GM12878 (cell line): Measurements from ENCODE around the gene GJA4.

ENCODE experiments used
- NFIC ChIP-seq: IDR thresholded peaks from 2 replicates; pipeline ENCODE4 v1.6.1; 2012; ENCODE audit warnings: low read depth, mild to moderate bottlenecking, inconsistent platforms, low read length, moderate library complexity
- POLR2A ChIP-seq: IDR thresholded peaks from 2 replicates; pipeline ENCODE4 v1.6.1; 2011; ENCODE audit warnings: low read depth, mild to moderate bottlenecking, low read length
- POLR2AphosphoS2 ChIP-seq: IDR thresholded peaks from 2 replicates; pipeline ENCODE4 v1.6.1; 2011; ENCODE audit warnings: low read depth, mild to moderate bottlenecking, low read length, improper control_type of control experiment, moderate library complexity
- RAD51 ChIP-seq: fragments of 450-650 bp; IDR thresholded peaks from 2 replicates; pipeline ENCODE4 v1.6.1; 2016; ENCODE audit warnings: moderate library complexity, mild to moderate bottlenecking, inconsistent platforms
- SP1 ChIP-seq: IDR thresholded peaks from one replicate; pipeline ENCODE4 v1.6.1; 2011; ENCODE audit warnings: low read depth, low read length
- TAF1 ChIP-seq: IDR thresholded peaks from 2 replicates; pipeline ENCODE4 v1.6.1; 2011; ENCODE audit warnings: mild to moderate bottlenecking, low read depth, low read length, borderline replicate concordance
- TF ChIP-seq, protein P1 (sequence below), 3 experiments: IDR thresholded peaks in 2 of 3; conservative IDR thresholded peaks in 1 of 3; 2 replicates each; pipeline ENCODE4 v1.5.1; 2011; ENCODE audit warnings: low read depth in 3 of 3, low read length in 3 of 3, mild to moderate bottlenecking in 3 of 3, control low read depth in 2 of 3, moderate library complexity in 2 of 3, inconsistent platforms in 1 of 3, mixed read lengths in 1 of 3; ENCODE audit not compliant: control insufficient read depth in 2 of 3, insufficient read depth in 1 of 3; ENCODE audit errors: extremely low read depth in 1 of 3
- TF ChIP-seq, protein P2 (sequence below): IDR thresholded peaks from 2 replicates; pipeline ENCODE4 v1.6.1; 2011; ENCODE audit warnings: low read depth, mild to moderate bottlenecking, low read length, moderate library complexity, borderline replicate concordance; ENCODE audit errors: extremely low read depth

DNA sequence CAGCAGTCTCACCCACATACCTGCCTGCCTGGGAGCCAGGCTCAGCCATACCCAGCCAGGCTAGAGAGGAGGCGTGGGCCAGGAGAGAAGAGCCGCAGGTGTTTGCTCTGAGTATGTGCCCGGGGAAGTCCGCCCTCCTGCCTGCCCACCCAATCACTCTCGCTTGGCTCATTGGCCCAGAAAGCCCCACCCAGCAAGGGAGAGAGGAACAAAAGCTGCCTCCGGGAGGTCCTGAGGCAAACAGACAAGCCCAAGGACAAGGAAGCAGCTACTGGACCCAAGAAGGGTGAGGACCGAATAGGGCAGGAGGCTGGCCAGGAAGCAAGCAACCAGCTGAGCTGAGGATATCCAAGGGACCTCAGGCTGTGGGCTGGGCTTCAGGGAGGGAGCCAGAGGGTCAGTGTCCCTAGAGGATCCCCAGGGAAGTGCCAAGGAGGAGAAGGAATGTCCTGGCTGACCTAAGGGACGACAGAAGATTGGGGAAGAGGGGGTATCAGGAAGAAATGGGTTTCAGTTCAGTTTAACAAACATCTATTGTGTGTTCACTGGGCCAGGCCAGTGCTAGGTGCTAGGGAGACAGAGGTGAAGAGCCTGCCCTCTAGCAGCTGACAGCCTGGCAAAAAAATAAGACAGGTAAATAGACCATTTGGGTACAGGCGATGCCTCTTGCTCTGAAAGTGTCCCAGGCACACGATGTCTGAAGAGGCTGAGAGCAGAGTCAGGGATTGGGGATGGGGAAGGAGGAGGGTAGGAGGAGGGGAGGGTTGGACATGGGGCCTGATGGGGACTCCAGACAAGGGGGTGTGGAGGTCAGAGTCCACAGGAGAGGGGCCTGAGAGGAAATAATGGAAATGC lies 33.1 kb upstream of the GJA4 start, which contains the start of gene GJB4:
- TF ChIP-seq NFIC, result no peak
- TF ChIP-seq TAF1, result no peak
- TF ChIP-seq, protein P1, sequence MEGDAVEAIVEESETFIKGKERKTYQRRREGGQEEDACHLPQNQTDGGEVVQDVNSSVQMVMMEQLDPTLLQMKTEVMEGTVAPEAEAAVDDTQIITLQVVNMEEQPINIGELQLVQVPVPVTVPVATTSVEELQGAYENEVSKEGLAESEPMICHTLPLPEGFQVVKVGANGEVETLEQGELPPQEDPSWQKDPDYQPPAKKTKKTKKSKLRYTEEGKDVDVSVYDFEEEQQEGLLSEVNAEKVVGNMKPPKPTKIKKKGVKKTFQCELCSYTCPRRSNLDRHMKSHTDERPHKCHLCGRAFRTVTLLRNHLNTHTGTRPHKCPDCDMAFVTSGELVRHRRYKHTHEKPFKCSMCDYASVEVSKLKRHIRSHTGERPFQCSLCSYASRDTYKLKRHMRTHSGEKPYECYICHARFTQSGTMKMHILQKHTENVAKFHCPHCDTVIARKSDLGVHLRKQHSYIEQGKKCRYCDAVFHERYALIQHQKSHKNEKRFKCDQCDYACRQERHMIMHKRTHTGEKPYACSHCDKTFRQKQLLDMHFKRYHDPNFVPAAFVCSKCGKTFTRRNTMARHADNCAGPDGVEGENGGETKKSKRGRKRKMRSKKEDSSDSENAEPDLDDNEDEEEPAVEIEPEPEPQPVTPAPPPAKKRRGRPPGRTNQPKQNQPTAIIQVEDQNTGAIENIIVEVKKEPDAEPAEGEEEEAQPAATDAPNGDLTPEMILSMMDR (IDR thresholded peaks at IDR 0.05 in 2 of 3, conservative IDR thresholded peaks at IDR 0.05 in 1 of 3; ENCODE audit: control insufficient read depth in 2 of 3, extremely low read depth in 1 of 3, insufficient read depth in 1 of 3, low read depth in 3 of 3, low read length in 3 of 3), result no peak
- no peak for TF ChIP-seq SP1
- TF ChIP-seq RAD51, result no peak
- no peak for TF ChIP-seq POLR2AphosphoS2
- no peak for TF ChIP-seq POLR2A
- TF ChIP-seq, protein P2, sequence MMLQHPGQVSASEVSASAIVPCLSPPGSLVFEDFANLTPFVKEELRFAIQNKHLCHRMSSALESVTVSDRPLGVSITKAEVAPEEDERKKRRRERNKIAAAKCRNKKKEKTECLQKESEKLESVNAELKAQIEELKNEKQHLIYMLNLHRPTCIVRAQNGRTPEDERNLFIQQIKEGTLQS, result no peak
